Measurements from ENCODE around the gene AMH.

AMH gene

DNA sequence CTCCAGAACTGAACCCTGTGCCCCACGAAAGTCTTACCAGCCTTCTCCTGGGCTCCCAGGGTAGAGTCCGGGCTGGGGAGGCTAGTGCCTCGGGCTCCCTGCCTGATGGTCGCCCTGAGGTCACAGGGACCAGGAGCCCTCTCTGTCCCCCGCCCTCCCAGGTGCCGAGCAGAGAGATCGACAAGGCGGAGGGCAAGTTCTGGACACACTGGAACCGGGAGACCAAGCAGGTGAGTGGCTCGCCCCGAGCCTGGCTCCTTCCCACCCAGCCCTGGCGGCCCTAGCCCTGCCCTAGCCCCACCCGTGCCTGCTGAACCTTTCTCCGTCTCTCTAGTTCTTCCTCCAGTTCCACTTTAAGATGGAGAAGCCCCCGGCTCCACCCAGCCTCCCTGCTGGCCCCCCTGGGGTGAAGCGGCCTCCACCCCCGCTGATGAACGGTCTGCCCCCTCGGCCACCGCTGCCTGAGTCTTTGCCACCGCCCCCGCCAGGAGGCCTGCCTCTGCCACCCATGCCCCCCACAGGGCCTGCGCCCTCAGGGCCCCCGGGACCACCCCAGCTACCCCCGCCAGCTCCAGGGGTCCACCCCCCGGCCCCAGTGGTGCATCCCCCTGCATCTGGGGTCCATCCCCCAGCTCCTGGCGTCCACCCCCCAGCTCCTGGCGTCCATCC lies 1.6 kb upstream of the AMH start:
- DNase-seq (ENCODE audit: extremely low read depth in 1 of 2, low read depth in 1 of 2): no peak

DNA sequence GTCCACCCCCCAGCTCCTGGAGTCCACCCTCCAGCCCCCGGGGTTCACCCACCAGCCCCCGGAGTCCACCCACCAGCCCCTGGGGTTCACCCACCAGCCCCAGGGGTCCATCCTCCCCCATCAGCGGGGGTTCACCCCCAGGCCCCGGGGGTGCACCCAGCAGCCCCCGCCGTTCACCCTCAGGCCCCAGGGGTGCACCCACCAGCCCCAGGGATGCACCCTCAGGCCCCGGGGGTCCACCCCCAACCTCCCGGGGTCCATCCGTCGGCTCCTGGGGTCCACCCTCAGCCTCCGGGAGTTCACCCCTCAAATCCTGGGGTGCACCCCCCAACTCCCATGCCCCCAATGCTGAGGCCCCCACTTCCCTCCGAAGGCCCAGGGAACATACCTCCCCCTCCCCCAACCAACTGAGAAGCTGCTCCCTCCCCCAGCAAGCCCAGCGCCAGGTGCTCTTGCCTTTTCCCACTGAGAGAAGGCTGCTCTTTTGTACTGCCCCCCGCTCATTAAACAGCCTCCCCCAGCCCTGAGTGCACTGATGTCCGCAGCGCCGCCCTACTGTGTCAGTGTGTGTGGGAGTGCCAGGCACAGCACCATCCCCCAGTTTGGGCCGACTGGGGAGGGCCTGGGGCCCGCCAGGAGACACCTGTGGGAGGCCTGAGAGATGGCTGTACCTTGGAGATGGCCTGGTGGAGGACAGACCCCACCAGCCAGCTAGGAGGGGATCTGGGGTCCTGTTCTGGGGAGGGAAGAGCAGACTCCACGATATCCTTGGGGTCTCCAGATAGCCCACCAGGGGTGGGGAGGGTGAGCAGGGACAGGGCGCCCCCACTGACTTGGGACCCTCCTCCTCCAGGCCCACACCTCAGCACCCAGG lies 750 bp upstream of the AMH start:
- no peak for DNase-seq (ENCODE audit: extremely low read depth in 1 of 2, low read depth in 1 of 2)

DNA sequence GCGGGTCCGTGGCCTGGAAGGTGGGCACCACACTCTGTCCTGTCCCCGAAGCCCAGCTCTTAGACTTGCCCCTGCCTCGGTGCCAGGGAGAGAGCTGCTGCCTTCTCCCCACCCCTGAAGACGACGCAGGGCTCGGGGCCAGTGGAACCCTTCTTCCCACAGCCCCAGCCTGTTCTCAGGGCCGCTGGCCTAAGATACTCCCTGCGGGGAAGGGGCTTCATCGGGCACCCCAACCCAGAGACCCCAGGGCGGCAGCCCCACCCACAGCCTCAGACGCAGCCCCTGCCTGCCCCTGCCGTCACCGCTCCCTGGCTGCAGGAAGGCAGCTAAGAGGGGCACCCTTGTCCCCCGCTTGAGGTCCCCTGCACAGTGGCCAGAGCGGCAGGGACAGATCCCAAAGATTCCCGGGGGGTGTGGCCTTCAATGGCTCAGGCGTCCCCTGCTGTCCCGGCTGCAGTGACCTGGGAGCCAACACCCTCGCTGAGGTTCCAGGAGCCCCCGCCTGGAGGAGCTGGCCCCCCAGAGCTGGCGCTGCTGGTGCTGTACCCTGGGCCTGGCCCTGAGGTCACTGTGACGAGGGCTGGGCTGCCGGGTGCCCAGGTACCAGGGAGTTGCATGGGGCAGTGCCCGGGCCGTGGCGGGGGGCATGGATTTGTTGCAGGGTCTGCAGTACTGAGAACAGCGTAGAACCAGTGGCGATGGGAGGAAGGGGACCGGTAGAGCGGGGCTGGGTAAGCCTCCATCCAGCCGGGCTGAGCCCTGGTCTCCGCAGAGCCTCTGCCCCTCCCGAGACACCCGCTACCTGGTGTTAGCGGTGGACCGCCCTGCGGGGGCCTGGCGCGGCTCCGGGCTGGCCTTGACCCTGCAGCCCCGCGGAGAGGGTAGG lies 1.0 kb downstream of the AMH start:
- no peak for DNase-seq (ENCODE audit: extremely low read depth in 1 of 2, low read depth in 1 of 2)

DNA sequence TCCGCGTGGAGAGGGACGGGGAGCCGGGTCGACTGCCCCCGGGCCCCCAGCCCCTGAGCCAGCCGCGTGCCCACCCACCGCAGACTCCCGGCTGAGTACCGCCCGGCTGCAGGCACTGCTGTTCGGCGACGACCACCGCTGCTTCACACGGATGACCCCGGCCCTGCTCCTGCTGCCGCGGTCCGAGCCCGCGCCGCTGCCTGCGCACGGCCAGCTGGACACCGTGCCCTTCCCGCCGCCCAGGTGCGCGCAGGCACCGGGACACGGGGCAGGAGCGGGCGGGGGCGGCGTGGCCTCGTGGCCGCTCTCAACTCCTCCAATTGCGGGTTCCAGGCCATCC lies 1.6 kb downstream of the AMH start:
- DNase-seq (ENCODE audit: extremely low read depth in 1 of 2, low read depth in 1 of 2): no peak

DNA sequence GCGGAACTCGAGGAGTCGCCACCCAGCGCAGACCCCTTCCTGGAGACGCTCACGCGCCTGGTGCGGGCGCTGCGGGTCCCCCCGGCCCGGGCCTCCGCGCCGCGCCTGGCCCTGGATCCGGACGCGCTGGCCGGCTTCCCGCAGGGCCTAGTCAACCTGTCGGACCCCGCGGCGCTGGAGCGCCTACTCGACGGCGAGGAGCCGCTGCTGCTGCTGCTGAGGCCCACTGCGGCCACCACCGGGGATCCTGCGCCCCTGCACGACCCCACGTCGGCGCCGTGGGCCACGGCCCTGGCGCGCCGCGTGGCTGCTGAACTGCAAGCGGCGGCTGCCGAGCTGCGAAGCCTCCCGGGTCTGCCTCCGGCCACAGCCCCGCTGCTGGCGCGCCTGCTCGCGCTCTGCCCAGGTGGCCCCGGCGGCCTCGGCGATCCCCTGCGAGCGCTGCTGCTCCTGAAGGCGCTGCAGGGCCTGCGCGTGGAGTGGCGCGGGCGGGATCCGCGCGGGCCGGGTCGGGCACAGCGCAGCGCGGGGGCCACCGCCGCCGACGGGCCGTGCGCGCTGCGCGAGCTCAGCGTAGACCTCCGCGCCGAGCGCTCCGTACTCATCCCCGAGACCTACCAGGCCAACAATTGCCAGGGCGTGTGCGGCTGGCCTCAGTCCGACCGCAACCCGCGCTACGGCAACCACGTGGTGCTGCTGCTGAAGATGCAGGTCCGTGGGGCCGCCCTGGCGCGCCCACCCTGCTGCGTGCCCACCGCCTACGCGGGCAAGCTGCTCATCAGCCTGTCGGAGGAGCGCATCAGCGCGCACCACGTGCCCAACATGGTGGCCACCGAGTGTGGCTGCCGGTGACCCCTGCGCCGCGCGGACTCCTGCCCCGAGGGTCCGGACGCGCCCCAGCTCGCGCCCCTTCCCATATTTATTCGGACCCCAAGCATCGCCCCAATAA lies 2.3 kb downstream of the AMH start:
- DNase-seq (ENCODE audit: extremely low read depth in 1 of 2, low read depth in 1 of 2): no peak

DNA sequence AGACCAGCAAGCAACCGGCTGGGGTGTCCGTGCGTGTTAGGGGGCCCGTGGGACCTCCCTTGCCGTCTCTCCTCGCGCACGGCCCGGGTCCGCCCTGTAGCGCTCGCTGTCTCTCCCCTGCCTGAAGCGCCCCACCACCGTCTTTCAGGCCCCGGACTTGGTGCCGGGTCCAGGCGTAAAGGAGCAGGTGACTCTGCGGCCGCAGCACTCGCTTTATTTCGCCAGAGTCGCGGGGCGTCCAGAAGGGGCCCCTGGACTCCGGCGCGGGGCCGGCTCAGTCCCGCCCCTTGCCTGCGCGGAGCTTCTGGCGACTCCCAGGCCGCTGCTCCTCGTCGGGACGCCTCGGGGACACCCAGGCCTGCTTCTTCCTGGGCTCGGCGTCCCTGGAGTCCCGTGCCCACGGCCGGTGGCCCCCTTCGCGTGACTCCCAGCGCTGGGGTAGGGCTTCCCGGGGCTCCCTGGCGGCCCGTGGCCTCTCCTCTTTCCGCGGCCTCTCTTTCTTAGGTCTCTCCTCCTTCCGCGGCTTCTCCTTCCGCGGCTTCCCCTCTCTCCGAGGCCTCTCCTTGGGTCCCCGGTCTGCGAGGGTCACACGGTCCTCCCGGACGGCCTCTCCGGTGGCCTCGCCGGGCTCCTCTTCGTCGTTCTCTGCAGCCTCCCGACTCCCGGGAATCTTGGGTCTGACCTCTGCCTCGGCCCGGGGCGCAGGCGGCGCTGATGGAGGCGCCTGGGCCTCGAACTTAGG lies 3.1 kb downstream of the AMH start:
- DNase-seq (ENCODE audit: extremely low read depth in 1 of 2, low read depth in 1 of 2): no peak

DNA sequence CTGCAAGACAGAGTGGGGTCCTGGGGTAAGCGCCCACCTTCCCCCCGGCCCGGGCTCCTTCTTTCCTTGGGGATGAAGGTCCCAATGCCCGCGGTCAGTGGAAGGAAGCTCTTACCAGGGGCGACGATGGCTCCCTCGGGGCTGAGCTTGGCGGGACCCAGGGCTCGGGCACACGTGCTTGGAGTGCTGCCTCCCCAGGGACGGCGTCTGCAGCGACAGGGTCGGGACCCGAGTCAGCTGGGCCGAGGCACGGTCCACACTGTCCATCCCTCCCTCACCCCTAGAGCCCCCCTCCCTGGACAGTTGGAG lies 3.6 kb downstream of the AMH start:
- DNase-seq (ENCODE audit: extremely low read depth in 1 of 2, low read depth in 1 of 2): no peak

DNA sequence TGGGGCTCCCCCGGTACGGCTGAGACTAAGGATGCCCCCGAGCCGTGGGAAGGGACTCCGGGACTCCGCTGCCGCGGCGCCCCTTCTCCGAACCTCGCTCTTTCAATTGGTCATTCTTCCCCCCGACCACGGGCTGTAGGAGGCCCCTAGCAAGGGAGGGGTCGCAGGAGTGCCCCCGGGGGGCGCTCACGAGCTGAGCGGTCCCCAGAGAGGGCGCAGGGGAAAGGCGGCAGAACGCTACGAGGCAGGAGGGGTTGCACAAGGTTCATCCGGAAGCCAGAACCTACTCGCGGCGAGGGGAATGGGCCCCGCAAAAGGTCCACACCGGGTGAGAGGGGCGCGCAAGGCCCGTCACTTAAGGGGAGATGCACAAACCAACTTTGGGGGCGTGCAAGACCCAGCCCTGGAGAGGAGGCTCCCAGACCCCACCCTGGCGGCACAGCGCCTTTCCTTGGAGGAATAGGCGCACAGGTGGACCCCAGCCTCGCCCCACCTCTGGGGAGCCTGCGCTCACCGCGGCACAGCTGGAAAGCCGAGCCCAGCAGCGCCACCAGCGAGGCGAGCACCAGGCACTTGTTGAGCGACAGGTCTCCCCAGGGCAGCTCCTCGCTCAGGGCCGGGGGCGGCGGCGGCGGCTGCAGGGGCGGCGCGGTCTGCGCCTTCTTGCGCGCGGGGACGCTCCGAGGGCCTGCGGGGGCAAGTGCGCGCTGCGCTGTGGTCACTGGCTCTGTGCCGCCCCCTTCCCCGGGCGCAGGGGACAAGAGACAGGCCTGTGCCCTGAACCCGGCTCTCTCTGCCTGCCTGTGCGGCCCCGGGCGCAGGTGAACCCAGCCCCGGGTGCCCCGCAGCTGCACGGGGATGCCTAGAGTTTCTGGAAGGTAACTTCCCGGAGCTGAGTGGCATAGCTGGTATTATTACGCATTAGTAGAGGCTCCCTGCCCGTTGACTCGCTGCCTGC lies 4.3 kb downstream of the AMH start:
- DNase-seq (ENCODE audit: extremely low read depth in 1 of 2, low read depth in 1 of 2): no peak

DNA sequence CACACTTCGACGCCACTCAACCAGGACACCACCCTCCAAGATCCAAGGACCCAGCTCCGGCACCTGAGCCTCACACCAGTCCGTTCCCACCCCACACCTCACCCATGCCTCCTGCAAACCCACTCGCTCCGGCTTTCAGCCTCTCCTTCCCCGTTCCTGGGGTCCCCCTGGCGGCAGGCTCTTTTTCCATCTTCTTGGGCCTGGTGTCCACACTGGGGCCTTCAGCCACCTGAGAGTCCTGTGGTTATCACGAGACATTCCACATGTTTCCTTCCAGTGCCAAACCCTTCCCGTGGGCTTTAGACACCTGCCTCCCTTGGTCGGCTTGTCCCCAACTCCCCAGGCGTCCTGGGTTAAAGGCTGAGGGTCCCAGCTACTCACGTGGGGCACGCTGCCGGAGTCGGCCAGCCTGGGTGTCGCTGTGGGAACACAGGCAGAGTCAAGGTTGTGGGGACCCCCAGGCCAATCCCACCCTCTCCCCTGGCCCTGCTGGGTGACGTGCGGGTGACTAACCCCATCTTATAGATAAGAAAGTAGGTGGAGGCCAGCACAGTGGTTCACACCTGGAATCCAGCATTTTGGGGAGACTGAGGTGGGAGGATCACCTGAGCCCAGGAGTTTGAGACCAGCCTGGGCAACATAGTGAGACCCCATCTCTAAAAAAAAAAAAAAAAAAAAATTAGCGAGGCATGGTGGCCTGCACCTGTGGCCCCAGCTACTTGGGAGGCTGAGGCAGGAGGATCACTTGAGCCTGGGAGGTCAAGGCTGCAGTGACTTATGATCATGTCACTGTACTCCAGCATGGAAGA lies 5.1 kb downstream of the AMH start:
- no peak for DNase-seq (ENCODE audit: extremely low read depth in 1 of 2, low read depth in 1 of 2)

DNA sequence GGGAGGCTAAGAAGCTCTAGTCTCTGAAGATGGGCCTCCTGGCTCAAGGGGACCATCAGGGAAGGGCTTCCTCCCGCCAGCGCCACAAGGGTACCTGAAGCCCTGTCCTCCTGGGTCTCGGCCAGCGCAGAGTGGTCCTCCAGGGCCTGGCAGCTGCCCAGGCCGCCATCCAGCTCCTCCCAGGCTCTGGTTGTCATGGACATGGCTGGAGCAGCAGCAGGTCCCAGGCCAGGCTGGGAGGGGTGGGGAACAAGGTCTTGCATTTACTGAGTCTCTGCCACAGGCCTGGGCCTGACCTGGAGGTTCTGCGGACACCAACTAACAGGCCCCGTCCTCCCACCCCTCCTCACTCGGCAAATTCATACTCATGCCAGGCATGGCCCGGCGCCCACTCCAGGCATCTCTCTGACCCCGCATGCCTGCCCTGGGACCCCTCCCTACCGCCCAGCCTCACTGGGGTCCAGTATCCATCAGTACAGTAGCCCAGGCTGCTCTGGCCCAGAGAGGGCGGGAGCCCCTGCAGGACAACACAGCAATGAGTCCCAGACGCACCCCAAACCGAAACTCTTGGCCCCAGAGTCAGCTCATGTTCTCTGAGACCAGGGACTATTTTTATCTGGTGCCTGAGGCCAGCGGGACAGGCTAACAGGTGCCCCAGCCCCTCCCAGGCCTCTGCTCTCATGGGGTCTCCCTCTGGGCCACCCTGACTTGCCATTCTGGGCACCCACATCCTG lies 6.2 kb downstream of the AMH start:
- DNase-seq (ENCODE audit: extremely low read depth in 1 of 2, low read depth in 1 of 2): no peak

DNA sequence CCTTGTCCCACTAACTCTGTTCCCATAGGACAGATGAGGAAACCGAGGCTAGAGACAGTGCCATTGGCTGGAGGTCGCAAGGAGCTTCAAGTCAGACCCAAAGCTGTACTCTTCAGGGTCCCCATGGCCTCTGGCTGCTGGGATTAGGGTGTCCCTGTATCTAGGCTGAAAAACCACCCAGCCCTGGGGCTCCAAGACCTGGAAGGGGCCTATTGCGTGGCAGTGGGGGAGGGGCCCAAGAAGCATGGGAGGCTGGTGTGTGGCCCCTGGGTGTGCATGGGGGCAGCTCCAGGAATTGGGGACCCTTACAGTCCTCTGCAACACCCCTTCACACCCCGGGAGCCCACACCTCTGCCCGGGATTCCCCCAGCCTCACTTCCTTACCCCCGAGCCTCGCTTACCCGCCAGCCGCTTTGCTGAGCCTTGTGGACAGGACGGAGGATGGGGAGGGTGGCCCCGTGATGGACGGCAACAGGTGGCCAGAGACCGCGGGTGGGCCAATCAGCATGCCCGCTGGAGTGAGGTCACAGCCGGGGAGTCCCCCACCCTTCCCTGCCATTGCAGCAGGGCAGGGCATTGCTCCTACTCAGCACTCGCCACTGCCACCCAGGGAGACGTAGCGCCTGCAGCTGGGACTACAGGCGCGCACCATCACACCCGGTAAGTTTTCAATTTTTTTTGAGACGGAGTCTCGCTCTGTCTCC lies 7.0 kb downstream of the AMH start, which contains the start of gene JSRP1:
Gene JSRP1 (minus strand): TSS at position 436 of the 704 bp plus-strand sequence. CDS start 1,103 bp downstream, outside the sequence.
- no peak for DNase-seq (ENCODE audit: extremely low read depth in 1 of 2, low read depth in 1 of 2)

DNA sequence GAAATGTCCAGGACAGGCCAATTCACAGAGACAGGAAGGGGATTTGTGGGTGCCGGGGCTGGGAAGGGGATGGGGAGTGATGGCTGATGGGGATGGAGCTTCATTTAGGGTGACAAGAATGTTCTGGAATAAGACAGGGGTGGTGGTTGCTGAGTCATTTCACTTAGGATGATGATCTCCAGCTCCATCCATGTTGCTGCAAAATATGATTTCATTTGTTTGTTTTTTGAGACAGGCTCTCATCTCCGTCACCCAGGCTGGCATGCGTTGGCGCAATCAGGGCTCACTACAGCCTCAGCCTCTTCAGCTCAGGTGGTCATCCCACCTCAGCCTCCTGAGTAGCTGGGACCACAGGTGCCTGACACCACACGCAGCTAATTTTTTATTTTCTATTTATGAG lies 10.2 kb downstream of the AMH start:
- no peak for DNase-seq (ENCODE audit: extremely low read depth in 1 of 2, low read depth in 1 of 2)

DNA sequence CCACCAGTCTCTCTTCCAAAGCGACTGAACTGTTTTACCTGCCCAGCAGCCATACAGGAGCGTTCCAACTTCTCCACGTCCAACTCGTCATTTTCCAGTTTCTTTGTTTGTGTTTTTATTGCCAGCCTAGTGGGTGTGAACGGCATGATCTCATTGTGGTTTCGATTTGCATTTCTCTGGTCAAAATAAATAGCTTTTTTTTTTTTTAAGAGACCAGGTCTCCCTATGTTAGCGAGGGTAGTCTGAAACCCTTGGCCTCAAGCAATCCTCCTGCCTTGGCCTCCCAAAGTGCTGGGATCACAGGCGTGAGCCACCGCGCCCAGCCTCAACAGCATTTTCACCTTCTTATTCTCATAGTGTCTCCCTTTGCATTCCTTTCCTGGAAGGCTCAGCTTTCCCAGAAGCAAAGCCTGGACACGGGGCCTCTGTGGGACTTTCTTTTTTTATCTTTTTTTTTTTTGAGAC lies 11.2 kb downstream of the AMH start:
- no peak for DNase-seq (ENCODE audit: extremely low read depth in 1 of 2, low read depth in 1 of 2)

DNA sequence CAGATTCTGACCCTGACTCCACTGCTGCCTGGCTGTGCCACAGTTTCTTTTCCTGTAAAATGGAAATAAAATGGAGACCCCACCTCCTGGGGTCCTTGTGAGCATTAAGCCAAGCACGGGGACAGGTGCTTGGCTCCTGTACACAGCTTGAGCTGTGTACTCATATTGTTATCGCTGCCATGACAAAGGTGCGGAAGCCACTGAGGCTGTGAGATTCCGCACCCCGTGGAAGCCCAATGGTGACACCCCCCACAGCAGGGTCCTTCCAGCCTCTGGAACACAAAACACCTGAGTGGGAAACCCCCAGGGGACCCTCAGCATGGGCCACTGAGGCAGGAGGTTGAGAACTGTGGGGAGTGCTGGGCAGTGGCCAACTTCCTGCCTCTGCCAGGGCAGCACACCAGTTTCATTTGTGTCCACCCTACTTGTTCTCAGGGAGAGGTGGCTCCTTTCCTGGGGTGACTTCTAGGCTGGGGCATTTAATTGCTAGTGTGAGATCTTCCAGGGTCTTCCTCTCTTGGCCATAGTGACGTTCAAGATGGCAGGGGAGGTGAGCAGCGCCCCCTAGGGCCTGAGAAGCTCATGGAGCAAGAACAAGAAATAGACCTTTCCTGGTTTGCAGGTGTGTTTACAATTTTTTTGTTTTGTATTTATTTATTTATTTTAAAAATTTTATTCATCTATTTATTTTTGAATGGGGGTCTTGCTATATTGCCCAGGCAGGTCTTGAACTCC lies 12.5 kb downstream of the AMH start:
- DNase-seq (ENCODE audit: extremely low read depth in 1 of 2, low read depth in 1 of 2): no peak

DNA sequence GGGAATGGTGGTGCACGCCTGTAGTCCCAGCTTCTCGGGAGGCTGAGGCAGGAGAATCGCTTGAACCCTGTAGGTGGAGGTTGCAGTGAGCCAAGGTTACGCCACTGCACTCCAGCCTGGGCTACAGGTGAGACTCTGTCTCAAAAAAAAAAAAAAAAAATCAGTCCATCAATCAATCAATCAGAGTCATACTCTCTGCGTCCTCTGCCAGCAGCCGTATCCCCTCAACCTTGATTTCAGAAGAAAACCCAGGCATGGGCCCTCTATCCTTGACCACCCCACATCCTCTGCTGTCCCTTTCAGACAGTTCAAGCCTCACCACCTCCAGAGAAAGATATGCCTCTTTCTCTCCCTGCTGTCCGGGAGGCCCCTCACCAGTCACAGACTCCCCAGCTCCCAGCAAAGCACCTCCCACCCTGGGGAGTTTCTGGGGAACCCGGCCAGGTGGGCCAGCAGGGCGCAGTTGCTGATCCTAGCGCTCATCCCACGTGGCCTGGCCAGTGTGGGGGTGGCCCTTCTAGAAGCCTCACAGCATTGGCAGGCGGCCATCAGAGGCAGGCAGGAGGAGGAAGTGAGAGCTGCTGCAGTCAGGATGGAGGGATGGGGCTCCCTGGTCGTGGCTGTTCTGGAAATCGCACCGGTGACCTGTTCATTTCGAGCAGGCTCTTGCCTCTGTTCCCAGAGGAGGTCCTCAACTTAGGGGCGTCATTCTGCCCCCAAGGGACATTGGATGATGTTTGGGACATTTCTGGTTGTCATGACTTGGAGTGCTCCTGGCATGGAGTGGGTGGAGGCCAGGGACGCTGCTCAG lies 17.3 kb downstream of the AMH start:
- no peak for DNase-seq (ENCODE audit: extremely low read depth in 1 of 2, low read depth in 1 of 2)

Measured in activated CD8-positive, alpha-beta memory T cell treated with anti-CD3 and anti-CD28 coated beads for 1 hour (primary cell).